C4-2B (cell line): ENCODE results near the gene UFD1.

Source experiments
- CTCF ChIP-seq: fragments of 450-650 bp; conservative IDR thresholded peaks from 2 replicates; pipeline ENCODE4 v1.5.1; 2017; ENCODE audit warnings: mild to moderate bottlenecking
- ZFX ChIP-seq: fragments of 450-650 bp; IDR thresholded peaks from 2 replicates; pipeline ENCODE4 v1.6.1; 2017

- no peak for TF ChIP-seq CTCF
- no peak for TF ChIP-seq ZFX
Measured at GRCh38 chr22:19514831-19515565, 36.0 kb upstream of the UFD1 start.
